Epithelial cell of prostate (primary cell): ENCODE data around the gene GSE1.

ENCODE experiments used
- DNase-seq: peaks from one replicate; pipeline ENCODE4 v3.0.0-alpha.2; 2011; ENCODE audit warnings: low read depth, low spot score
- H3K27ac ChIP-seq: fragments of 450-650 bp; 2 replicates; pipeline ENCODE4 v1.5.1; 2017; ENCODE audit warnings: mild to moderate bottlenecking

Gene GSE1

GRCh38 chr16:85612801-85613603 lies at the start of gene GSE1:
Gene GSE1, plus strand, starts transcription at chr16:85613322. Its CDS starts 70 bp downstream, at chr16:85613392.
- peak; percentile 81 for DNase-seq
- H3K27ac ChIP-seq: peak within 1 kb of the TSS; percentile 95

GRCh38 chr16:85563515-85564276 lies 49.4 kb upstream of the GSE1 start:
- DNase-seq: no peak
- H3K27ac ChIP-seq: no peak overlapping the region

- H3K27ac ChIP-seq: no peak overlapping the region
- DNase-seq: no peak
Observed at GRCh38 chr16:85564277-85565051, 48.7 kb upstream of the GSE1 start.

- no peak for DNase-seq
- no peak overlapping the region for H3K27ac ChIP-seq
Observed at GRCh38 chr16:85565340-85565739, 47.8 kb upstream of the GSE1 start.

GRCh38 chr16:85565801-85566526 lies 47.2 kb upstream of the GSE1 start:
- no peak for DNase-seq
- no peak overlapping the region for H3K27ac ChIP-seq

GRCh38 chr16:85566561-85567100 lies 46.5 kb upstream of the GSE1 start:
- no peak overlapping the region for H3K27ac ChIP-seq
- DNase-seq: no peak

- no peak overlapping the region for H3K27ac ChIP-seq
- DNase-seq: no peak
Observed at GRCh38 chr16:85567101-85567866, 45.8 kb upstream of the GSE1 start.

- H3K27ac ChIP-seq: no peak overlapping the region
- DNase-seq: no peak
Observed at GRCh38 chr16:85567935-85568334, 45.2 kb upstream of the GSE1 start.

- H3K27ac ChIP-seq: no peak overlapping the region
- no peak for DNase-seq
Observed at GRCh38 chr16:85568519-85568918, 44.6 kb upstream of the GSE1 start.

- DNase-seq: no peak
- H3K27ac ChIP-seq: no peak overlapping the region
Observed at GRCh38 chr16:85569039-85569614, 44.0 kb upstream of the GSE1 start.

- no peak for DNase-seq
- no peak overlapping the region for H3K27ac ChIP-seq
Observed at GRCh38 chr16:85569615-85570212, 43.4 kb upstream of the GSE1 start.

GRCh38 chr16:85570213-85570734 lies 42.8 kb upstream of the GSE1 start:
- no peak for DNase-seq
- no peak overlapping the region for H3K27ac ChIP-seq

- H3K27ac ChIP-seq: no peak overlapping the region
Observed at GRCh38 chr16:85570735-85571562, 42.2 kb upstream of the GSE1 start.

GRCh38 chr16:85571563-85571812 lies 41.6 kb upstream of the GSE1 start:
- DNase-seq: no peak
- H3K27ac ChIP-seq: no peak overlapping the region

More at GRCh38 chr16:85570735-85571562, 42.2 kb upstream of the GSE1 start:
- DNase-seq: no peak

GRCh38 chr16:85571813-85572619 lies 41.1 kb upstream of the GSE1 start:
- DNase-seq: no peak
- H3K27ac ChIP-seq: no peak overlapping the region

- DNase-seq: no peak
- H3K27ac ChIP-seq: no peak overlapping the region
Observed at GRCh38 chr16:85573045-85573695, 40.0 kb upstream of the GSE1 start.
